COLO668 (cell line): ENCODE data around the gene STAT6.

Source experiments
- DNase-seq: peaks from one replicate; lab custom pipeline; 2025; ENCODE audit not compliant: unreplicated experiment; lab: John Stamatoyannopoulos, UW

The STAT6 gene

DNA sequence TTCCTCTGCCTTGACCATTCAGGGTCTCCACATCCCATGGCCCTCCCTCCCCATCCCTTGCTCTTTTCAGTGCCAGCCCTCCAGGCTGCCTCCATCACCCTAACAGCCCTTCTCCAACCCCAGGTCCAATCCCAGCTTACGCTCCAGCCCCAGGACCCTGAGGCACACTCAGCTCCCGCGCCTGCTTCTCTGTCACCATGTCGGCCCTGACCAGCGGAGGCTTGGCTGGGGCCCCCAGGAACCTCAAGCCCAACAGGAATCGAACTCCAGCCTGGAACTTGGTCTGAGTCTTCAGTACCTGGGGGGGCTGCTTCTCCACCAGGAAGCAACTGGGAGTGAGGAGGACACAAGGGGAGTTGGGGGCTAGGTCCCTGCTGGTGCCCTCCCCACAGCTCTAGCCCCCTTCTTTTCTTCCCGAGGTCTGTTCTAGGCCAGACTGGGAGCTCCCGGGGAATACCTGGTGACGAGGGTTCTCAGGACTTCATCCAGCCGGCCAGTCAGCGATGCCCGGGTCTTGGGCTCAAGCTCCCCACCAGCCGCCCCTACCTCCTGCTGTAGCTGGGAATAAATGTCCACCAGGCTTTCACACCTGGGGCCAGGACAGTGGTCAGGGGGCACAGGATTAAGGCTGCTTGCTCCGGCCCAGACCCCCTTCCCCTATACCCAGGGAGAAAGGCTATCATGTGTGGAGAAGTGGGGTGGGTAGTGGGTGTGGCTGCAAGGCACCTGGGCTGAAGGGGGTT lies 6.0 kb downstream of the STAT6 start:
- no peak for DNase-seq

DNA sequence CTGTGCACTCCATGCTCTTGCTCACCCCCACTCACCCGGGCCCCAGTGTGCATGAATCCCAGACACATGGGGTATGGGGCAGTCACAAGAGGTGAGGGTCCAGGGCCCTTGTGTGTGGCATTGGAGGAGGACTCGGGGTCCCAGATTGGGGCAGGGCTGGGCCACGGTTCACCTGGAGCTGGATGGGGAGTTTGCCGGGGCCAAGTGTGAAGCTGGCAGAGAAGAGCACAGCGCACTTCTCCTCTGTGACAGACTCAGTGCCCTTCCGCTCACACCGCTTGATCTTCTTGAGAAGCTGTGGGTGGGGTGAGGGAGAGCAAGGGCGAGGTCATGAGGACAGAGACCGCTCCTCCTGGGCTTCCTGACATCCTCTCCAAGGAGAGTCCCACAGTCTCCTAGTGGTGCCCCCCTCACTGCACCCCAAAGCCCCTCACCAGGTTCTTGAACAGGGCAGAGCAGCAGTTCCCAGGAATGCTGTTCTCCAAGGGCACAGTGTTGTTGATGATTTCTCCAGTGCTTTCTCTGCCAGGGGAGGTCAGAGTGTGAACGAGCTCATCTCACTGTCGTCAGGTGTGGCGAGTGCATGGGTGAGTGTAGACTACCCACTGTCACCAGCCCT lies 6.8 kb downstream of the STAT6 start:
- no peak for DNase-seq

DNA sequence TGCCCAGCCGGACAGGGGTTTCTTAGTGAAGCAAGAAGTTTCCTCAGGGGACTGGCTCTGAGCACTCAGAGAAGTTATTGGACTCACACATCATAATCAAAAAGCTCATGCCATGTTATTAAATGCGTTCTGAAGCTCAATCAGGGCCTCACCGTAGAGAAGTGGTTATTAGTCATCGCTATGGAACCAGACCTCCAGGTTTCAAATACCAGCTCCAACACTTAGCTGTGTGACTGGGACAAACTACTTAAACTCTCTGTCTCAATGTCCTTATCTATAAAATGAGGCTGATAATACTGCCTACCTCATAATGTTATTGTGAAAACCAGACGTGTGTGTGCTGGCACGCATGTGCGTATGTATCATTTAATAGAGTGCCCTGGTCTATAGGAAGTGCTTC lies 7.3 kb downstream of the STAT6 start:
- no peak for DNase-seq

DNA sequence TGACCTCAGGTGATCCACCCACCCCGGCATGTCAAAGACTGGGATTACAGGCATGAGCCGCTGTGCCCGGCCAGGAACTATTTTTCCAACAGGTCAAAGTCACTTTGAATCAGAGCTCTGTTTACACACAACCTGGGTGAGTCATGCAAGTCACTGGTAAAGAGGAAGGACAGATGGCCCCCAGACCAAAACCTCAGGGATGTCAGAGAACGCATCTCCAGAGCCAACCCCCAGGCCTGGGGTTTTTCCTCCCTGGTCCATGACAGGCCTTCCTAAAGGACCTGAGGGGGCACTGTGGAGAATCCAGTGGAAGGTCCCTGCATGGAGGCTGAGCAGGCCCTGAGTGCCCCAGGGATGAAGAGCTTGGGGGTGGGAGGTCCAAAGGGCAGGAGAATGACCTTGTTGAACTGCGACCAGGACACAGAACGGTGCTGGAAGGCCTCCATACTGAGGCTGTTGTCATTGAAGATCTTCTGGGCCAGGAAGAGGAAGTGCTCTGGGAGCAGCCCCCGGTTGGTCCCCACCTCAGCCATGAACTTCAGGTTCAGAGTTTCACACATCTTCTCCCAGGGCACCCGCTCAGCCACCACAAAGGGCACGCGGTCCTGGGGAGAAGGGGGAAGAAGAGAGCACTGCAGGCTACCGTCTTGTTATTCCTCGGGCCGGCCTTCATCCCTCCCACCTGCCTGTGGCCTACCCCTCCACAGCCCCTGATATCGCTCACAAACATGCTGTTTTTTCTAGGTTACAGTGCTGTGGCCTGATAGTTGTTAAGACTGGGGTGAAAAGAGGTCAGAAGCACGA lies 9.1 kb downstream of the STAT6 start:
- DNase-seq = no peak

DNA sequence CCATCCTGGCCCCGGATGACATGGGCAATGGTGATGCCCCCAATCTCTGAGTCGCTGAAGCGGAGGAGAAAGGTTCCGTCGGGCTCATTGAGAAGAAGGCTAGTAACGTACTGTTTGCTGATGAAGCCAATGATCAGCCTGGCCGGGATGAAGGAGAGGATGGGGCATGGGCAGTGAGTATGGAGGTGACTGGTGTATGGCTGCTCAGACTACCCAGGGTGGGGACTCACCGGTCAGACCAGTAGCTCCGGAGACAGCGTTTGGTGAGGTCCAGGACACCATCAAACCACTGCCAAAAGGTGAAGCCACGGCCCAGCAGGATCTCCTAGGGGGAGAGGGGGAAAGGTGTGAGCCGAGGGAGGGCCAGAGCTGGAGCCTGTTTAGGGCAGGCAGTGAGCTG lies 11.4 kb downstream of the STAT6 start:
- DNase-seq = no peak

DNA sequence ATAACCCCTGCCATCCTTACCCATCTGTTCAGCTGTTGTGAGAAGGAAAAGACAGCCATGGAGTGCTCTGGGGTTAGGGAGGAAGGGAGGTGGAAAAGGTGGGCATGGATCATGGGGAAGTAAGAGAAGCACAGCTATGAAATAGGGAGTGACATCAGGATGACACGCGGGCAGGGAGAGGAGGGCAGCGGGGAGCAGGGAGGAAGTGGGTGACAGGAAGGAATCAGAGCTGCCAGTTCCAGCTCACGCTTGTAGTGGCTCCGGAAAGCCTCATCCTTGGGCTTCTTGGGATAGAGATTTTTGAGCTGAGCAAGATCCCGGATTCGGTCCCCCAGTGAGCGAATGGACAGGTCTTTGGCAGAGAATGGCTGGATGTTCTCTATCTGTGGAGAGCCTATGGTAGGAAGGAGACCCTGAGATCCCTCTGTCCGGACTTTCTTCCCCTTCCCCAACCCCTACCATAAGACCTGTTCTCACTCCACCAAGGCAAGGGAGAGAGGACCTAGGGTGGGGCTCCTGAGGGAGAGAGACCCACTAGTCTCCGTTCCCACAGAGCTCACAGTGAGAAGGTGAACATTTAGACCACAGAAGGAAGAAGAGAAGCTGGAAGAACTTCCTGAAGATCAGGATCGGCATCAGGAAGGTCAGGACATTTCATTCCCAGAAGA lies 12.0 kb downstream of the STAT6 start:
- DNase-seq = no peak

DNA sequence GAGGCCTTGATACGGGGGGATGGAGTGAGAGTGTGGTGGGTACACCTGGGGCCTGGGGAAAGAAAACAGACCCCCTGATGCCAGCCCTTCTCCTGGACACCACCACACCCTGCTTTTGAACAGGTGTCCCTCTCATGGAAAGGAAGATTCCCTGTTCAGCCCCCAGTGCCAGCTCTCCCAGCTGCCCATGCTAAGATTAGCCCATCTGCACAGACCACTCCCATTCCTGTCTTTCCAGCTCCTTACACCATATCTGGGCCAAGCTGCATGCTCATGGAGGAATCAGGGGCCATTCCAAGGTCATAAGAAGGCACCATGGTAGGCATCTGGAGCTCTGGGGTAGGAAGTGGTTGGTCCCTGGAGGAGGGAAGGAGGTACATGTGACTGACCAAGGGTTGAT lies 12.6 kb downstream of the STAT6 start:
- DNase-seq = no peak

DNA sequence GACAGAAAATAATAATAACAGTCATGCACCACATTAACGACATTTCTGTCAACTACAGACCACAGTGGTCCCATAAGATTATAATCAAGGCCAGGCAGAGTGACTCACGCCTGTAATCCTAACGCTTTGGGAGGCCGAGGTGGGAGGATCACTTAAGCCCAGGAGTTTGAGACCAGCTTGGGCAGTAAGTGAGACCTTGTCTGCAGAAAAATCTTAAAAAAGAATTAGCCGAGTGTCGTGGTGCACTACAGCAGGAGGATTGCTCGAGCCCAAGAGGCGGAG lies 13.7 kb downstream of the STAT6 start:
- no peak for DNase-seq

DNA sequence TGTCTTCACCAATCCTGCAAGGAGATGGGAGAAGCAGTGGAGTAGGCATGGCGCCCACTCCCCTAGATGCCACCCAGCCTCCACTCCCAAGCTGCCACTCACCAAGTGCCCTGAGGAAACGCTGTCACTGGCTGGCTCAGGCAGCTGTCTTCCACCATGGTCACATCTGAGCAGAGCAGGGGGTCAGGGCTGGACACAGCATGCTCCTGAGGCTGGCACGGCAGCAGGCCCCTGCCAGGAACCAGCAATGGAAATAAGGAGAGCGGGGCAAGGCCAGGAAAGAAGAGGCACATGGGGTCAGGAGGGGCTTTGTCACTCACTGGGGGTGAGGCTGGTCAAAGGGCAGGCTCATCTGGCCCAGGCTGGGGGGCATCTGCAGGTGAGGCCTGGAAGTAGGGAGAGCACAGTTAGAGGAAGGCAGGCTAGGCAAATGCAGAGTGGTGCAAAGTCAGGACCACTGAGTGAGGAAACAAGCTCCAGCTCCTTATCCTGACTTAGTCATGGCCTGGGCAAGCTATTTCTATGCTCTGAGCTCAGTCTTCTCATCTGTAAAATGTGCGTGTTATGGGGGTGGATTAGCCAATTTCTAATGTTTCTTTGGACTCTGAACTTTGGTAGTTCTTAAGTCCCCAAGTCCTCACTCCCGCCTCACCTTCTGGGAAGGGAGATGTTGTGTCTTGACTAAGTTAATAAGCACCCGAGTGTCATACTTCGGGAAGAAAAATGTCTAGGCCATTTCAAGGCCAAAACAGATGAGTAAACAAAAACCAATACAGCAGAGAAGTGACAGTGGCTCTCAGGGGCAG lies 14.2 kb downstream of the STAT6 start:
- no peak for DNase-seq

DNA sequence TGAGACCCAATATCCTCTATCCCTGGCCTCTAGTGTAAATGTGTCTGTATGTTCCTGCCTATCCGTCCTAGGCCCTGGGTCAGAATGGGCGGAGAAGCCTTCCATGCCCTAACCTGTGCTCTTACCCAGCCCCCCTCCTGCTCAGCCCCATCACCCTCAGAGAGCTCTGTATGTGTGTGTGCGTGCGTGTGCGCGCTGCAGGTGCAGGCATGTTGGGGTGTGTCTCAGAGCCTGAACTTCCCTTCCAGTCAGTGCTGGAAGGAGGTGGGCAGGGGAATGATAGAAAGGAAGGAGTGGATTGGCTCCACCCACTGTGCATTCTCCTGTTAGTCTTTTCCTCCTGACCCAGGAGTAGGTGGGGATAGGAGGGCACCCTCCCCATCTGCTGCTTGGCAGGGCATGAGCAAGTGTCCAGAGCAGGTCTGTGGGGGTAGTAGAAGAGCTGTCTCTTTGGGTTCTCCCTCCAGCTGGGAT lies 15.0 kb downstream of the STAT6 start:
- DNase-seq = no peak

DNA sequence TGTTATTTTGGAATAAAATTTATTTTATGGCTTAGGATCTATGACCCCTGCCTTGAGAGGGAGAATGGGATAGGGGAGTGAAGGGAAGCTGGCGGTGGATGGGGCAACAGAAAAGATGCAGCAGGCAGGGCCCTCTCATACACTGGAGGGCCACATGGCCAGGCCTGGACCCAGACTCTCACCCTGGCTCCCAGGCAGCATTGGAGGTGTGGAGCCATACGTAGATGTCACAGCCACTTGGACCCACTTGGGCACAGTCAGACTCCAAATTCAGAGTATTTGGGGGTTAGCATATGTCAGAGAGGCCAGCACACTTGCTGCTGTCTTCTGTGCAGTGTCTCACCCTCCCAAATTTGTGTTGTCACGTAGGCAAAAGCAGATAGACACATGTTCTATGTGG lies 15.7 kb downstream of the STAT6 start:
- no peak for DNase-seq

DNA sequence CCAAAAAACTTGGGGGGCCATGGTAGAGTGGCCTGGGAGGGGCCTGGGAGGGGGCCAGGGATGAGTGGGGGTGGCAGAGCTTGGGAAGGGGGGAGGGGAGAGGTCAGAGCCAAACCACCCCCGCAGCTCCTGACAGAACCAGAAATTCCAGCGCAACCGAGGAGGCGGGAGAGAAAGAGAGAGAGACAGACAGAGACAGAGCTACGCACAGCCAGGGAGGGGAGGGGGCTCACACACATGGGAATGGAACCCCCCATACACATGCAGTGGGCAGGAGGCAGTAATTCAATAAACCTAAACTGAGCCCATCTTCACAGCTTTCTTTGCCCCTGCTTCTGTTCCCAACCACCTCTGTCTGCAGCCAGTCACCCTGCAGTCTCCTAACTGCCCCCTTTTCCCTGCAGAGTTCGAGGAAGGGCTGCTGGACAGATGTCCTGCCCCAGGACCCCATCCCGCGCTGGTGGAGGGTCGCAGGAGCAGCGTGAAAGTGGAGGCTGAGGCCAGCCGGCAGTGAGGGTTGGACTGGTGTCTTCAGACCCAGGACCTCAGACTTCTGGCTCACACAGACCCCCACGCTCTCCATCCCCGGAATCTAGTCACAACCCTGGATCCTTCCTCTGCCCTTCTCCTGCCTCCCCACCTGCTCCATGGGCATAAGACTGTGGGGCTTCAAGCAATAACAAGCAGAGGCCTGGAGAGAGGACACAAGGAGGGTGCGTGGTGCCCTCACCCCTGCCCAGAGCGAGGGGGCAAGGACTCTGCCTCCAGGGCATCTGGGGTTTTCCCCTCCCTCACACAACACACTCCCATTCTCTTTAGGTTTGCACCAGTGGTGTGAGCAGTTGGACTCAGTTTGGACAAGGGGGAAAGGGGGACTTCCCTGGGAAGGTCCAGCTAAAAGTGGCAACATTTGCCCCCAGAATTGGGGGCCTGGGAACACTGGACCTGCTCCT lies 16.7 kb downstream of the STAT6 start:
- DNase-seq = no peak

DNA sequence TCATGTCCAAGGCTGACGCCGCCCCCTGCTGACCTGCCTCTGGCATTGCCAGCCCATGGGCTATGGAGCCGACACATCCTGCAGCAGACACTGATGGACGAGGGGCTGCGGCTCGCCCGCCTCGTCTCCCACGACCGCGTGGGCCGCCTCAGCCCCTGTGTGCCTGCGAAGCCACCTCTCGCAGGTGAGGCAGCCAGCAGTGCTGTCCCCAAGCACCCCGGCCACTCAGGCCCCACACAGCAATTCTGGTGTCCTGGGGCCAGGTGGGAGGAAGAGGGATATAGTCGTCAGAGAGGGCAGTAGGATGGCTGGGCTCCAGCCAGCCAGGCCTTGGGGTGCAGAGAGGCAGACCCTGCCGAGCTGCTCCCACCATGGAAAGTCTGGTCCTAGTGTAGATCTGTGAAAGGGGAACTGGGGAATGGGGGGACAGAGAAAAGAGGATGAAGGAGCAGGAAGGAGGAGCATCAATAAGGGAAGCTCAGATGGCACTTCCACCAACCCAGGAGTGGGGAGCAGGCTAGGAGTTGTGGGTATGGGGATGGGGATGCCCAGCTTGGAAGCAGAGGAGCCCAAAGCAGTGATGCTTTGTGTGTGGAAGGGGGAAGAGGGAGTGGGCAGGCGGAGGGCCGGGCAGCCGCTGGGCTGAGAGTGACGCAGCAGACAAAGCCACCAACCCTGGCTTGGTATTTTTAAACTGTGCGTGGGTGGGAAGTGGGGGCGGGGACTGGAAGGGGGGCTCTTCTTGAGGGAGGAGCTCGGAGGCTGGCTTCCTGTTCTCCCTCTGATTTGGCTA lies 17.6 kb downstream of the STAT6 start:
- DNase-seq = no peak

DNA sequence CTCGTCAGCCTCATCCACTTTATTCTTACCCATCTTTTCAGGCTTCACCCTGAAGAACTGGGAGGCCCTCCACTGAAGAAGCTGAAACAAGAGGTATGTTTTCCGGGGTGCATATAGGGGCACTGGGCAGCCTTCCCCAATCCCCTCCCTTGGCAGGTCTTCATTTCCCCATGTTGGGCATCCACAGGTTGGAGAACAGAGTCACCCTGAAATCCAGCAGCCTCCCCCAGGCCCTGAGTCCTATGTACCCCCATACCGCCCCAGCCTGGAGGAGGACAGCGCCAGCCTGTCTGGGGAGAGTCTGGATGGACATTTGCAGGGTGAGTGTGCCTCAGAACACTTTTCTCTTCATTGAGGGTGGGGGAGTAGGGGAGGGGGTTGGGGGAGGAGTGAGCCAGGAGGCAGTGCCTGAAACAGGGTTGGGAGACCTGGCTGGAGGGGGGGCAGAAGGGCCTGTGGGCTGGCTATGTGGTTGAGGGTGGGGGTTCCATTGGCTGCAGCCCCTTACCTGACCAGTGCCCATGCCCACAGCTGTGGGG lies 18.2 kb downstream of the STAT6 start:
- DNase-seq = no peak

DNA sequence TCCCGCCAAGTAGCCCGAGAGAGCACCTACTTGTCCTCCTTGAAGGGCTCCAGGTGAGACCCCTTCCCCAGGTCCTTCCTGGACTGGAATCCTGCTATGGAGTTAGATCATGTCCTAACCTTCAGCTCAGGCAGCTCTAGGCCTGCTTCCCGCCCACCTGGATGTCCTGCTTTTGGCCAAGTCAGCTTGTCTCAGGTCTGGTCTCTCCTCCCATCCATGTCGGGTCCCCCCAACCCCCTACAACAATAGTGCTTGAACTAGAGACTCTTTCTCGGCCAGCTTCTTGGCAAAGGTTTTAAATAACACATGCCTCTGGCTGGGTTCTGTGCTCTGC lies 18.7 kb downstream of the STAT6 start:
- no peak for DNase-seq

DNA sequence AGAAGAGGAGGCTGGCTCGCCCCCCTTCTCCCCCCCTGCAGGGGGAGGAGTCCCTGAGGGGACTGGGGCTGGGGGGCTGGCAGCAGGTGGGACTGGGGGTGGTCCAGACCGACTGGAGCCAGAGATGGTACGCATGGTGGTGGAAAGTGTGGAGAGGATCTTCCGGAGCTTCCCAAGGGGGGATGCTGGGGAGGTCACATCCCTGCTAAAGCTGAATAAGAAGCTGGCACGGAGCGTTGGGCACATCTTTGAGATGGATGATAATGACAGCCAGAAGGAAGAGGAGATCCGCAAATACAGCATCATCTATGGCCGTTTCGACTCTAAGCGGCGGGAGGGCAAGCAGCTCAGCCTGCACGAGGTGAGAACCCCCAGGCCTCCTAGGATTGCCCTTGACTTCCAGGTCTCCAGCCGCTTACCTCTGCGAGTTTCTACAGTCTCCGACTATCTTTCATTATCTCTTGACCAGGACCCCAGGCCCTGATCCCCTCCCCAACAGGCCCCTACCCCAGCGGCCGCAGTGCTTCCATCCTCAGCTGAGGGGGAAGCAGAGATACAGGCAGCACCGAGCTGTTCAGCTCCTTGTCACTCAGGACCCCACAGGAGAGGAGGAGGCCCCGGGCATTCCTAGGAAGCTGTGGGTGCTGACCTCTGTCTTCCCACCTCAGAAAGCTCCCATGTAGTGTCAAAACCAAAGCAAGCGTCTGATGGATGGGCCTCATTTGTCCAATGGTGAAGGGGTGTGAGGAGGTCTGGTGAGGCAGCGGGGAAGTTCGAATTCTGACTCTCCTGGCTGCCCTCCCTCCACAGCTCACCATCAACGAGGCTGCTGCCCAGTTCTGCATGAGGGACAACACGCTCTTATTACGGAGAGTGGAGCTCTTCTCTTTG lies 19.3 kb downstream of the STAT6 start:
- DNase-seq = no peak

DNA sequence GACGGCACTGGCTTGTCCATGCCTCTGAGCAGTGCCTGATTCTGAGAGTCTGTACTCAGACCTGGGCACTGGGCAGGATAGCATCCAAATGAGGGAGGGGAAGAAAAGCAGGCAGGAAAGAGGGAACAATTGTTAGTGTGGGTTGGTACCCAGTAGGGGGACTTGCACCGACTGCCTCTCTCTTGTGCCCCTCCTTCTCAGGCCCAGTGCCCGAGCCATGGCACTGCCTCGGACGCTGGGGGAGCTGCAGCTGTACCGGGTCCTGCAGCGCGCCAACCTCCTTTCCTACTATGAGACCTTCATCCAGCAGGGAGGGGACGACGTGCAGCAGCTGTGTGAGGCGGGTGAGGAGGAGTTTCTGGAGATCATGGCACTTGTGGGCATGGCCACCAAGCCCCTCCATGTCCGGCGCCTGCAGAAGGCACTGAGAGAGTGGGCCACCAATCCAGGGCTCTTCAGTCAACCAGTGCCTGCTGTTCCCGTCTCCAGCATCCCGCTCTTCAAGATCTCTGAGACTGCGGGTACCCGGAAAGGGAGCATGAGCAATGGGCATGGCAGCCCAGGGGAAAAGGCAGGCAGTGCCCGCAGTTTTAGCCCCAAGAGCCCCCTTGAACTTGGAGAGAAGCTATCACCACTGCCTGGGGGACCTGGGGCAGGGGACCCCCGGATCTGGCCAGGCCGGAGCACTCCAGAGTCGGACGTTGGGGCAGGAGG lies 20.1 kb downstream of the STAT6 start:
- DNase-seq = no peak
